Measurements from ENCODE around the gene IPCEF1.

IPCEF1 gene, protein sequence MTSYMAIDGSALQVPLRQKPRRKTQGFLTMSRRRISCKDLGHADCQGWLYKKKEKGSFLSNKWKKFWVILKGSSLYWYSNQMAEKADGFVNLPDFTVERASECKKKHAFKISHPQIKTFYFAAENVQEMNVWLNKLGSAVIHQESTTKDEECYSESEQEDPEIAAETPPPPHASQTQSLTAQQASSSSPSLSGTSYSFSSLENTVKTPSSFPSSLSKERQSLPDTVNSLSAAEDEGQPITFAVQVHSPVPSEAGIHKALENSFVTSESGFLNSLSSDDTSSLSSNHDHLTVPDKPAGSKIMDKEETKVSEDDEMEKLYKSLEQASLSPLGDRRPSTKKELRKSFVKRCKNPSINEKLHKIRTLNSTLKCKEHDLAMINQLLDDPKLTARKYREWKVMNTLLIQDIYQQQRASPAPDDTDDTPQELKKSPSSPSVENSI

DNA sequence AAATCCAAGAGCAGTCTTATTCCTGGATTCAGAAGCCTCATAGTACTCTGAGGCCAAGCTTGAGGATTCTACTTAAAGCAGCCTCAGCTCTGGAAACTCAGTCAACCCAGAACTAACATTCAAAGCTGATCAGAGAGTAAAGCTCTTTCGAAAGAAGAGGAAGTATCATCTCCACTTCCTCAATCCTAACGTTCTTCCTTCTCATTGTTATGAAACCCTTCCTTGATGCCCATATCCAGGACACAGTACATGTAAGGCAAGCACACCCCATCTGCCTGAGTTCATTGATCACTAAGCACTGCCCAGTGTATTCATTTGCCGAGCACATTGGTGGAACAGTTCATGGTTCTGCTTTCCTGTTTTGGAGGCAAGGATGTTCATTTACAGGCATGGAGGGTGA, at the start of gene IPCEF1:
Gene IPCEF1 (minus strand): TSS at position 114 of the 400 bp plus-strand sequence. CDS start 90,856 bp downstream, outside the sequence.
- DNase-seq, result no peak

DNA sequence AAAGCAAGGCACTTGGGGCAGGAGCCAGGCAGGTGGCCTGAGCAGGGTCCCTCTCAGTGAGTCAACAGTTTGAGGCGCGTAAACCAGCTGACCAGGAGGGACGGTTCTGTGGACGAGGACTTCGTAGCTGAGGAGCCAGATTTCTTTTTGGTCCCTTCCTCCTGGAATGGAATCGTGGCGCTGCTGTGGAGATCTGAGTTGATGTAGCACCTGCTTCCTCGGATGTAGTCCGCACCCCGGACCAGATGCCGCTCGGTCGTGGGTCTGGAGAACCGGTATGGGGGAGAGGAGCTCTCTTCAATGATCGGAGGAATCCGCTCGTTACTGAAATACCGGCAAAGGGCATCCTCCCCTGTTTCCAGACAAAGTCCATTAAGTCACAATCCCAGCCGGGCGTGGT, 49.7 kb upstream of the IPCEF1 start:
- DNase-seq, result no peak

DNA sequence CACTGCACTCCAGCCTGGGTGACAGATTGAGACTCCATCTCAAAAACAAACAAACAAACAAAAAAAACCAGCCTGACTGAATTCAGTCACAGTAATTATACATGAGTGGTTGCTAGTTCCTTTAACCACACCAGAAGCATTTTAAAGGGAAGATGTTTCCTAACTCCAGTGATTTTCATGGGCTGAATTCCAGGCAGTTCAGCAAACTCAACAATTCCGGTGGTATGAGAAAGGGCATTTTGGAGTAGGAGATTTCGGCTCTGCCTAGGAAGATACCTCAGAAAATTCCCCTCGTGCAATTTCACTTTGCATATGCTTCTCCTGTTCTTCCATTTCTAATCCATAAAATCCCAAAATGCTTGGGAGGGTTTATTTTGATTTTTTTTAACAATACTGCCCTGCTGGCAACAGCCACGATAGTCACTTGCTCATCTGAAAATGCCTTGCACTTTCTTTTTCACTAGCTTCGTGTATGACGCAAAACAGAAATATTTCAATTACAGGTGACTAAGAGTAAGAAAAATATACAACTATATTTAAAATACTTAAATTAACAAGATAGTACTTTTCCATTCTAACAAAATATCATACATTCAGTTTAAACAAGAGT, 48.3 kb upstream of the IPCEF1 start:
- no peak for DNase-seq

DNA sequence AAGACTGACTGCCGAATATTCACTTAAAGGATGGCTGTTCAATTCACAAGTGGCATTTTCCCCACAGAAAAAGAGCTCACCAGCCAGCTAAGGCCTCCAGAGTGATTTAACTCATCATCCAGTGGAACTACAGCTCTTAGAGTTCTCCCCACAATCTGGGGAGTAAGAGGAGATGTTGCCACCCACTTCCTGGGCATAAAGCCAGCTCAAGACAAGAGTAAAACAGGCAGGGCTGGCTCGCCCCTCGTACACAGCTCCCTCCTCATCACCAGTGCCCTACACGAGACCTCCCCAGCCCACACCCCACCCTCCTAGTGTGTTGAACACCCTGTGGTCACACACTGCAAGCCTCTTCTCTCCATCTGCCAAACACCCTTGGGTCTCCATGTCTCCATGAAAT, 47.2 kb upstream of the IPCEF1 start:
- no peak for DNase-seq

DNA sequence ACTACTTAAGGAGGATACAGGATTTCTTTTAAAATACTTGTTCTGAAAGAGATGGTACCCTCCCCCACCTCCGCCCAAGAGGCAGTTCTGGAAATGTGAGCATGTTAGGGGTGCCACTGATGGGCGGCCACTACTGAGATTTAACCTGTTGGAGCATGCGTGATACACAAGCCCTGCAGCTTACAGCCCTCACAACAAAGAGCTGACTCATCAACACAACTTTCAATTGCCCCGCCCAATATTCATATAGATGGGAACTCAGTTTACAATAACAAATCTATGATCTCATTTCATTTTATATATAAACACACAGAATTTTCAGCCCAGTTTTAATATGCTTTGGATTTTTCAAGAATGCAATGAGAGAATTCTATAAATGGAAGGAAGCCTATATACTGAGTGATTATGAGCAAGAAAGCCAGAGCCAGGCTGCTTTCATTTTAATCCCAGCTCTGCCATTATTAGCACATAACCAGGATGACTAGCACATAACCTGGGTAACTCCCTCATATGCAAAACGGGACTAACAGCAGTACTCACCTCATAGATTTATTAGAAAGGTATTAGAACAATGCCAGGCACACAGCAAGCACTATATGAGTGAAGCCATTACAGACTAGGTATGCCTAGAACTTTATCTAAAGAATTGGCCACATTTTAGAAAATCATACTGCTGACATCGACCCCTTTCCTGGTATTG, 45.6 kb upstream of the IPCEF1 start:
- no peak for DNase-seq

DNA sequence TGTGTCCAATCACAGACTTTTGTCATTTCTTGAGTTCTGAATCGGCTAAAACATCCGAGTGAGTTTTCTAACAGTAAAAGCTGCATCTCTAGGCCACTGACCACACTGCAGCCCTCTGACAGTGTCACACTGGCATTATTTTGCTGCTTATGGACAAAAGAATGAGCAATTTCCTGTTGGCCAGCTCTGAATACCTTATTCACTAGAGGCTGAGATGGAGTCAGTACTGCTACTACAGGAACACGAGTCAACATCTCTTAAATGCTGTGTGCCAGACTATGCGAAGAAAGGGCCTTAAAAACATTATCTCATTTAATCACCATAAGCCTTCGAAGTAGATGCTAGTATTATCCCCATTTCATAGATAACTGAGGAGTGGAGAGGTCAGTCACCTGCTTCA, 42.5 kb upstream of the IPCEF1 start:
- no peak for DNase-seq

DNA sequence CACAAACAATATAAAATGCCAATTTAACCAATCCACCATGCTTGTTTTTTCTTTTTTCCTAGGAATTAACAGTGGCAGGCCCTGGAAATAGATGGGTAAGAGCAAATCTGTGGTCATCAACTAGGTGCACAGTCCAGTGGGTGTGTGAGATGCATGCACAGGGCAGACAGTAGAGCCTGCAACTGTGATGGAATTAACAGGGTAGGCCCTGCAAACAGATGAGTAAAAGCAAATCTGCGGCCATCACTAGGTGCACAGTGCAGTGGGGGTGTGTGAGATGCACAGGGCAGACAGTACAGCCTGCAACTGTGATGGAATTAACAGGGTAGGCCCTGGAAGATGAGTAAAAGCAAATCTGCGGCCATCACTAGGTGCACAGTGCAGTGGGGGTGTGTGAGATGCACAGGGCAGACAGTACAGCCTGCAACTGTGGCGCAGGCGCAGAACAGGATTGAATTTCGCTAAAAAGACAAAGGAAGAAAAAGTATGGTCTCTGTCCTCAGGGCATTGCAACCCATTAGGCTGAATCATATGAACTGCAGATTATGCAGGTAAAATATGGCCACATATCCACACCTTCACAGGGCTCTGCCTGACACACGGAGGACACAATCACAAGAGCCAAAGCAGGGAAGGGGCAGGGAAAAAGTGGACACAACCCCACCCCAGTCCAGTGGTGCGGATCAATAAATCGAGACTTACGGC, 41.0 kb upstream of the IPCEF1 start:
- no peak for DNase-seq

DNA sequence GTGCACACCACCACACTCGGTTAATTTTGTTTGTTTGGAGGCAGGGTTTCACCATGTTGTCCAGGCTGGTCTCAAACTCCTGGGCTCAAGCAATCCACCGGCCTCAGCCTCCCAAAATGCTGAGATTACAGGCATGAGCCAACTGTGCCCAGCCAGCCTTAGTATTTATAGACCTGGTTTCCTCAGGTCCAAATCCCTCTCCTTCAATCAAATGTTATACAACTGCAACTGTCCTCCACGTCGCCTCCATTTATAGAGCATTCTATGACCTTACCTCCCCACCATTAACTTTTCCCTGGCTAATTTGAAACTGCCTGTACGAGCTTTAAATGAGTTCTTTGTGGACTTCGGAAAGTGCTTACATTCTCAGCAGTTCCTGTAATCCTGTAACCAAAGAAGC, 39.3 kb upstream of the IPCEF1 start:
- DNase-seq, result no peak

DNA sequence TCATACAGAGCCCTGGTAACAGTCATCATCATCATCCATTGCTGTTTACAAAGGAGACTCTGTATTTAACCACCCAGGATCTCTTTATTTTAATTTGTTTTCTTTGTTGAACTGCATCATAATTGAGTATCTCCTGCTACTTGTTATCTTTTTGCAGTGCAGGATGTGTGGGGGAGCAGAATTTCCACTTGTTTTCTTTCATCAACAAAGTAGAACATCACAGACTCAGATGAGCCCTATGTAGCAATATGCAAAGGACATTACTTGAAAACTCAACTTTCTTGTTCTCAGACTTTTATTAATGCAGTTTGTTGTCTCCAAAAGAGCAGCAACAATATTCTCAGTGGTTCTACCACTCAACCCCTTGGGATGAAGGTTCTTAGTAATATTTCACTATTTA, 38.7 kb upstream of the IPCEF1 start:
- no peak for DNase-seq

DNA sequence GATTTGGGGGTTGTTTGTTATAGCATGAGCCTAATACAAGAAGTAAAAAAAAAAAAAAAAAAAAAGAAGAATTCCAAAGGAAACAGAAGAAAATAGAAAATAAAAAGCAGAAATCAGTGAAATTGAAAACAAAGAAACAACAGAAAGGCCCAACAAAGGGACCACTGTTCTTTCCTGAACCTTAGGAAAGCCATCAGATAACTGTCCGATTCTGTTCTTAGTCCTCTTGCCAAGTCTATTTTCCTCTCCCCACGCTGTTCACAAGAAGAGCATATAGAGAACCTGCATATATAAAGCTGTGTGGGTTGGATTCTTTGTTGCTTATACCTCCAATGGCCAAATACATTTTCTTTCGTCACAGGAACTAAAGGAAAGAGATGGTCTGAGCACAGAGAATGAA, 38.0 kb upstream of the IPCEF1 start:
- no peak for DNase-seq

DNA sequence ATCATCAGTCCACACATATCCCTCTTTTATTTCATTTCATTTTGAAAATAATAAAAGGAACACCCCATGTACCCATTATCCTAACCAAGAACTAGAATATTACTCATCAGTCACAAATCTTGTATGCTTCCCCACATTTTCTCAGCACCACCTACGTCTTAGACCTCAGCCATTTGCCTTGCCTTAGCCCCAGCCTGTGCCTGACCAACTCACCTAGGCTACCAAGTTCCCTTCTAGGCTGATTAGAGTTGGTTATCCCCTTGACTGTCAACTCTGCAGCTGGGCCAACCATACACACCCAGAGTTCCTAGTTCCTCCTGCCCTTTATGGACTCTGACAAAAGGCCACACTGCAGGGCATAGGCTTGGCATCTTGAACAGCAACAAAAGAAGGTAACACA, 33.4 kb upstream of the IPCEF1 start:
- DNase-seq, result no peak

DNA sequence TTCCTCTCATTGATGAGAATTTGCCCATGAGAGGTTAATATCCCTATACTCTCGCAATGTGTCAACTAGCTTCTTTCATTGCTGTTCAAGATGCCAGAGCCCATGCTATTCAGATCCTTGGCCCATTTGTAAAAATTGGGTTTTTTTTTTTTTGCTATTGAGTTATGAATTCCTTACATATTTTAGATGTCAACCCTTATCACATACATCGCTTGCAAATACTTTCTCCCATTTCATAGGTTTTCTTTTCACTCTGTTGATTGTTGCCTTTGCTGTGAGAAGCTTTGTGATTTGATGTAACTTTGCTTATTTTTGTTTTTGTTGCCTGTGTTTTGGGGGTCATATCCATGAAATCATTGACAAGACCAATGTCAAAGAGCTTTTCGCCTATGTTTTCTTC, 32.2 kb upstream of the IPCEF1 start:
- no peak for DNase-seq

DNA sequence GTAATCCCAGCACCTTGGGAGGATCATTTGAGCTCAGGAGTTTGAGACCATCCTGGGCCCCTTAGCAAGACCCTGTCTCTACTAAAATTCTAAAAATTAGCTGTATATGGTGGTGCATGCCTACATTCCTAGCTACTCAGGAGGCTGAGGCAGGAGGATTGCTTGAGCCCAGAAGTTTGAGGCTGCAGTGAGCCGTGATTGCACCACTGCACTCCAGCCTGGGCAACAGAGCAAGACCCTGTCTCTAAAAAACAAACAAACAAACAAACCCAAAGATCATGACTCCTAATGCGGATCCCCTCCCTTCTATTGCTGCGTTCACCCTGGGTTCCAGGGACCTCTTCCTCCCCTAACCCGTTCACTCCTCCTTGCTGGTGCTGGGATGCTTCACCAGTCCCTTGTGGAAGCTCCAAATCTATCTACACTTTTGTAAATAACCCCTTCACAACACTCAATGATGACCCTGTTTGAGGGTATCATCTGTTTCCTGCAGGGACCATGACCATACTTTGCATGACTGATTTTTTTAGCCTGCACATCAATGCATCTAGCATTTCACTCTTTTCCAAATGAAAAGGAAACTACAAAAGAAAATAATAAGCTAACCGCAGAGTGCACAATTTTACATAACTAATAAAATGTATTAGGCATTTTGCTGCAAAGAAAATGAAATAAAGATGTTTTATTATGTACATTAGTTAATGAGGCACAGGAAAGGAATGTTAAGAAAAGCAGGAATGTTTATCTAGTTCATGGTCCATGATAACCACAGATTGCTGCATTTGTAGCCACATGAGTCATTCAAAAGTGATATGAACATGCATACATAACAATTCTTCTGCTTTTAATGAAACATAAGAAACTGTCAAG, 30.5 kb upstream of the IPCEF1 start:
- DNase-seq, result no peak

DNA sequence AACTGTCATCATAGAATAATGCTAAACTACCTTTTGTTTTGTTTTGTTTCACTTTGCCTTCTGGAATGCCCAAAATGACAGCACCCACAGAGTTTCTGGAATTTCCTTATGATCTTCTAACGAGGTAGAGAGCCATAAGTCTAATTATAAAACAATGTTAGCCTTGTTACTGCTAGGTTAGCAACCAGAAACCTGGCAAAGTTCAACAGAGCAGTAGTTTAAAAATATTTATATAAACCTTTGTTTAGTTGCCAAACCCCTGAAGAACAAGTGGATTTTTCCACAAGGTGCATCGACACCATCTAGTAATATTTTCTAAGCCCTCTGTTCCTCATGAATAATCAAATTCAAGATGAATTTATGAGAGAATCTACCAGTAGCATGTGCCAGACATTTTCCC, 27.6 kb upstream of the IPCEF1 start:
- DNase-seq, result no peak

DNA sequence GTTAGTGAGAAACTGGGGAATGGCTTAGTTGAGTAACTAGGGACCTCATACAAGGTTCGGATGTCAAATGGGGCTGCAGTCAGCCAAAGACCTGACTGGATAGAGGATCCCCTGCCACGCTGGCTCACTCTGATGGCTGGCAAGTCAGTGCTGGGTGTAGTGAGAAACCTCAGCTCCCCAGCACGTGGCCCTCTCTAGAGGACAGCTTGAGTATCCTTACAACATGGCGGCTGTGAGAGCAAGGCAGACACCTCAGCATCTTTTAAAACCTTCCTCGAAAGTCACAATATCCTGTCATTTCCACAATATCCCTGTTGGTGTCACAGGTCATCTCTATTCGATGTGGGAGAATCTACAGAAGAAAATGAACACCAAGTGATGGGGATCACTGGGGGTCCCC, 26.7 kb upstream of the IPCEF1 start:
- DNase-seq, result no peak

DNA sequence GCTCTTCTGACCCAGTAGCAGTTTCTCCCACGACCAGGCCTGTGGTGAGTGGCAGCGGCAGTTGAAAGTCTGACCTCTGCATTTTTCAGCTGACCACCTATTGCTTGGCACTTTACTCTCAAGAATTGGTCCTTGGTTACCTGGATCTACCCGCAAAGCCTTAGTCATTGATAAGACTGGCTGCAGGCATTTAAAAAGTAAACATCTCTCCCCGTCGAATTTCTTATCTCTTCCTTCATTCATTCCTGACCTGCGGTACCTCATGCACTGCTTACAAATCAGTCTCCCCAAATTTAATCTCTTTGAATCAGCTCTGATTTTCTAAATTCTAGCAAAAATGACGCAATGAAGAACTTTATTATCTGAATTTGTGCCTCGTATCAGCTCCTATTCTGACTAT, 26.1 kb upstream of the IPCEF1 start:
- DNase-seq, result no peak

DNA sequence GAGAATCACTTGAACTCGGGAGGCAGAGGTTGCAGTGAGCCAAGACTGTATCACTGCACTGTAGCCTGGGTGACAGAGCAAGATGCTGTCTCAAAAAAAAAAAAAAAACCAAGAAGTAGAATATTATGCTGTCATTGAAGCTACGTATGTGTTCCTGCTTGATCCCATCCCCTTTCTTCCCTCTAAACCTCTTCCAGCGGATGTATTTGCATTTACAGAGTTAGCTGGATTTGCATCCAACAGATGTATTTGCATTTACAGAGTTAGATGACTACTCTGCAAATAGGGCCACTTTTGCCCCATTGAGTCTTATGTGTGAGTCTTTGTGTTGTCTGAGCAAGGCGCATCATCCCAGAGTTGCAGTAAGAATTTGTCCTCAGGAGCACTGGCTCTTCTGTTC, 24.9 kb upstream of the IPCEF1 start:
- no peak for DNase-seq

DNA sequence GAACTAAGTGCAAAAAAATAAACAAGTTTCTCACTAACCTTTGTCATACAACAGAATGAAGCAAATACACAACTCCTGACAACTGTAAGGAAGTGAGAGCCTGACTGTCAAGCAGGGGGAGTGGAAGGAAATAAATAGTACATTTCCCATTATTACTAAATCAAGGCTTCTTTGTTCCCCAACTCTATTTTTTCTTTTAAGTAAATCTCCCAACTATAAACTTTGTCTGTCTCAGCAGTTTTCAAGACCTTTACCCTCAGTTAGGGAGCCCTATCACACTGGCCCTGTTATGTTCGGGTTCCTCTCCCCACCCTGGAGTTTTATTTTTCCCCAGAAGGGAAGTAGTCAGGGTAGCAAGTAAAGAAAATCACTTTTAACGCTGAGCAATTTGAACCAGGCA, 24.1 kb upstream of the IPCEF1 start:
- no peak for DNase-seq

DNA sequence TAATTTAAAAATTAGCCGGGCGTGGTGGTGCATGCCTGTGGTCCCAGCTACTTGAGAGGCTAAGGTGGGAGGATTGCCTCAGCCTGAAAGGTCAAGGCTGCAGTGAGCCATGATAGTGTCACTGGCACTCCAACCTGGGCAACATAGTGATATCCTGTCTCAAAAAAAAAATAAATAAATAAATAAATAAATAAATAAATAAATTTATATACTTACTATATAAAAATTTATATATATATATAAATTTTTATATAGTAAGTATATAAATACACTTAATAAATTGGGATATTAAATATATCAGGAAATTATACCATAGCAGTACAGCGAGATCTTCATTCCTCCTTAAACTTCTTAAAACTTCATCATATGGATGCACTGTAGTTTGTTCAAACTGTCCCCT, 23.0 kb upstream of the IPCEF1 start:
- no peak for DNase-seq

DNA sequence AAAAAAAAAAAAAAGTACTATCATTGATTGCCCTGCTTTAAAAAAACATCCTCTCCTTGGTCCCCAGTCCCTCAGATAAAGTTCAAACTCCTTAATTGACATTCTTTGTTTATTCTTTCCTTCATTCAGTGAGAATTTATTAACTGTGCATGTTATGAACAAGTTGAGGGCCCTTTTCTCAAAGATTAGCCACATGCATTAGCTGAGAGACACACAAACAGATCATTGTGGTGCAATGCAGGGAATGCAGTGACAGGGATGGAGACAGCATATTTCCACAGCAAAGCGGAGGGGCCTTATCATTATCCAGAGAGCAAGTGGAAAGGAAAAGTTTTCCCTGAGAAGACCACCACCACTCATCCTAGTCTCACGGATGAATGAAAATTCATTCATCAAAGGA, 21.9 kb upstream of the IPCEF1 start:
- DNase-seq, result no peak

DNA sequence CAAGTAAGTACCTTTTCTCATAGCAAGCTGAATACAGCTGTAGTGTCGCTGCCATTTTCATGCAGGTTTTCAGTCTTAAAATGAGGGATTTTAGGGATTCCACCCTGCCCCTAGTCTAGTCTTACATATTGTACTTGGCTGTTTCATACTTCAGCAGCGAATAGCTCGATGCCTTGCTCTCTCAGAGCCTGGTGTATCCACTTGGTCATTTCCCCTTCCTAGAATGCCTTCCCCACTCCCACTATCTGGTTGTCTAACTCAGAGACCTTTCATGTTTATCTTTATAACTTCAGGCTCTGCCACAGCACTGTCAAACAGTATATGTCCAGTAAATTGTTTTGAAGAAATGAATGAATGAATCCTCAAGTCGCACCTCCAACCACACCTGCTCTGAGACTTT, 21.1 kb upstream of the IPCEF1 start:
- no peak for DNase-seq

DNA sequence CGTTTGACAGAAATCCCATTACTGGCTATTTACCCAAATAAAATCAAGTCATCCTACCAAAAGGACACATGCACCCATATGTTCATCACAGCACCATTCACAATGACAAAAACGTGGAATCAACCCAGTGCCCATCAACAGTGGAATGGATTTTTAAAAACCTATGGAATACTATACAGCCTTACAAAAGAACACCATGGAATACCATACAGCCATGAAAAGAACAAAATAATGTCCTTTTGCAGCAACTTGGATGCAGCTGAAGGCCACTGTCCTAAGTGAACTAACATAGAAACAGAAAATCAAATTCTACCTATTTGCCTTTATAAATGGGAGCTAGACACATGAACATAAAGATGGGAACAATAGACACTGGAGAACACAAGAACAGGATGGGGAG, 17.4 kb upstream of the IPCEF1 start:
- DNase-seq, result no peak

DNA sequence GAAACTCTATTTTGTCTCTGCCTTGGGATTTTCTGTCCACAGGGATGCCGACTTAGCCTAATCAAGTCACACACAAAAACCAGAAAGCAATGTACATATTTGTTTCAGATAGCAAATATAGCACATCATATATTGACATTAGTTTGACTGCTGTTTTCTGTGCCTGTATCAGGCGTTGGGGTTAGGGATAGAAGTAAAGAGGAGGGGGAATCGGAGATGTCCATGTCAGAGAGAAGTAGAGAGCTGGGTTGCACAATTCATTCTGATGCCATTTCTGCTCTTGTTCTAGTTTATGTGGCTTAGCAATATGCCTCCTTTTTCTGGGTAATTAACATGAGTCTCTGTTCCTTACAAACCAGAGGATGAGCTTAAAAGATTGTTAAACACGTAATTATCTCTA, 14.7 kb upstream of the IPCEF1 start:
- no peak for DNase-seq

Measured in CD4-positive, alpha-beta T cell treated with Interleukin-12 subunit alpha and Interleukin-12 subunit beta, for 1 hour (primary cell).